ENCODE measurements around the gene KANSL1. TPM values are rescaled to one million over a fixed set of nuclear protein-coding genes. Genes with fewer than 3 reads are reported as not detected.
A peak's percentile ranks its signal among the peaks of the same experiment; 100 is the strongest.

Gene KANSL1
- total RNA-seq, 1 donor from 2014 or later, result 99.8 TPM

DNA sequence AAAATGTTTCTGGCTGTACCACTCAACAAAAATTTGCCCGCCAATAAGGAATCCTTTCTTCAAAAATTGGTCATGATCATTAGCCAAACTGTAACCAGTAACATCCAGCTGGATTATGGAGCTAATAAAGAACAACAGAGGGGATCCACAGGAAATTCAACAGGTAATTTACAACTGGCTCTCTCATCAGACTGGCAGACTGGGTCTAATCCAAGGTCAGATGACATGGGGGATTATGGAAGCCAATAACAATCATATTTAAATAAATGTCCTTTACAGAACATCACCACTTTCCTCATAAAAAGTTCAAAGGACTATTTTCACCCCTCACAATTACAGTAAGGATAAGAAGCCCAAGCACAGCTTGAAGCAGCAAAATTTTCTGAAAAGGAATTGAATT lies 66.4 kb downstream of the KANSL1 start:
- Mint-ChIP-seq H3K27ac (ENCODE audit: unreplicated experiment) (no peak overlapping the region), H3K4me3 (ENCODE audit: unreplicated experiment) (no peak overlapping the region), H3K27me3 (ENCODE audit: low read depth, unreplicated experiment) (no peaks in the 10 kb centered on the region), H3K36me3 (ENCODE audit: low read depth, unreplicated experiment) (no peaks in the 10 kb centered on the region), H3K4me1 (ENCODE audit: low read depth, unreplicated experiment) (peaks cover 42% of the 10 kb centered on the region), H3K9me3 (ENCODE audit: unreplicated experiment) (no peaks in the 10 kb centered on the region)
- DNase-seq (ENCODE audit: low read depth), result no peak
- no peak overlapping the region for H3K9ac ChIP-seq (ENCODE audit: low read length)
- peaks cover 11% of the 10 kb centered on the region for H3K4me1 ChIP-seq (ENCODE audit: insufficient read depth, low read length)
- no peak overlapping the region for H3K27ac ChIP-seq (ENCODE audit: low read depth, low read length)
- FAIRE-seq, result no peak
- TF ChIP-seq EZH2 (IDR thresholded peaks at IDR 0.05; ENCODE audit: insufficient read depth, low read length), result no peak
- TF ChIP-seq, protein P1, sequence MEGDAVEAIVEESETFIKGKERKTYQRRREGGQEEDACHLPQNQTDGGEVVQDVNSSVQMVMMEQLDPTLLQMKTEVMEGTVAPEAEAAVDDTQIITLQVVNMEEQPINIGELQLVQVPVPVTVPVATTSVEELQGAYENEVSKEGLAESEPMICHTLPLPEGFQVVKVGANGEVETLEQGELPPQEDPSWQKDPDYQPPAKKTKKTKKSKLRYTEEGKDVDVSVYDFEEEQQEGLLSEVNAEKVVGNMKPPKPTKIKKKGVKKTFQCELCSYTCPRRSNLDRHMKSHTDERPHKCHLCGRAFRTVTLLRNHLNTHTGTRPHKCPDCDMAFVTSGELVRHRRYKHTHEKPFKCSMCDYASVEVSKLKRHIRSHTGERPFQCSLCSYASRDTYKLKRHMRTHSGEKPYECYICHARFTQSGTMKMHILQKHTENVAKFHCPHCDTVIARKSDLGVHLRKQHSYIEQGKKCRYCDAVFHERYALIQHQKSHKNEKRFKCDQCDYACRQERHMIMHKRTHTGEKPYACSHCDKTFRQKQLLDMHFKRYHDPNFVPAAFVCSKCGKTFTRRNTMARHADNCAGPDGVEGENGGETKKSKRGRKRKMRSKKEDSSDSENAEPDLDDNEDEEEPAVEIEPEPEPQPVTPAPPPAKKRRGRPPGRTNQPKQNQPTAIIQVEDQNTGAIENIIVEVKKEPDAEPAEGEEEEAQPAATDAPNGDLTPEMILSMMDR (IDR thresholded peaks at IDR 0.05; ENCODE audit: insufficient read depth, low read depth, low read length), result no peak
- H3K4me3 ChIP-seq (ENCODE audit: insufficient read depth, low read depth, low read length), result no peak overlapping the region
- peaks cover 99% of the 10 kb centered on the region for H3K79me2 ChIP-seq (ENCODE audit: insufficient read depth, low read length)
- H3K9me3 ChIP-seq (ENCODE audit: insufficient read depth, low read depth, low read length), result no peaks in the 10 kb centered on the region
- no peak overlapping the region for H2AFZ ChIP-seq (ENCODE audit: low read depth, low read length)
- H3K36me3 ChIP-seq (ENCODE audit: insufficient read depth, low read length), result no peaks in the 10 kb centered on the region
- H3K27me3 ChIP-seq (ENCODE audit: insufficient read depth, low read length), result no peaks in the 10 kb centered on the region
- no peak overlapping the region for H3K4me2 ChIP-seq (ENCODE audit: low read length)
- H4K20me1 ChIP-seq (ENCODE audit: insufficient read depth, low read length), result peaks cover 95% of the 10 kb centered on the region

DNA sequence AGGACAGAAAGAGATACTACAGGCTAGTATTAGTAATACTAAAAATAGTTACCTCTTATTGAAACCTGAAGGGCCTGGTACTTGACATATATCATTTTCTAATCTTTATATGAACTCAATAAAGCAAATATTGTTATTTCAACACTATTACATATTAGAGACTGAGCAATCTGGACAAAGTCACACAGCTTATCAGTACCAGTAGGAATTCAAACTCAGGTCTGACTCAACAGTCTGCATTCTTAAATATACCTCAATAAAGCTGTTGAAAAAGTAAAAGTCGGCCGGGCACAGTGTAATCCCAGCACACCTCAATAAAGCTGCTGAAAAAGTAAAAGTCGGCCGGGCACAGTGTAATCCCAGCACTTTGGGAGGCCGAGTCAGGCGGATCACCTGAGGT lies 67.4 kb downstream of the KANSL1 start:
- H3K4me1 Mint-ChIP-seq (ENCODE audit: low read depth, unreplicated experiment), result peaks cover 50% of the 10 kb centered on the region
- no peak for TF ChIP-seq EZH2 (IDR thresholded peaks at IDR 0.05; ENCODE audit: insufficient read depth, low read length)
- TF ChIP-seq, protein P1 (IDR thresholded peaks at IDR 0.05; ENCODE audit: insufficient read depth, low read depth, low read length), result no peak
- FAIRE-seq, result no peak
- no peak overlapping the region for H3K4me2 ChIP-seq (ENCODE audit: low read length)
- no peak overlapping the region for H2AFZ ChIP-seq (ENCODE audit: low read depth, low read length)
- H3K79me2 ChIP-seq (ENCODE audit: insufficient read depth, low read length), result peaks cover 99% of the 10 kb centered on the region
- no peak overlapping the region for H3K27ac Mint-ChIP-seq (ENCODE audit: unreplicated experiment)
- H3K4me1 ChIP-seq (ENCODE audit: insufficient read depth, low read length), result peaks cover 11% of the 10 kb centered on the region
- peak; percentile 71 for DNase-seq (ENCODE audit: low read depth)
- H4K20me1 ChIP-seq (ENCODE audit: insufficient read depth, low read length), result peaks cover 95% of the 10 kb centered on the region
- H3K9me3 ChIP-seq (ENCODE audit: insufficient read depth, low read depth, low read length), result no peaks in the 10 kb centered on the region
- H3K4me3 Mint-ChIP-seq (ENCODE audit: unreplicated experiment), result no peak overlapping the region
- no peak overlapping the region for H3K9ac ChIP-seq (ENCODE audit: low read length)
- H3K36me3 ChIP-seq (ENCODE audit: insufficient read depth, low read length), result no peaks in the 10 kb centered on the region
- H3K27ac ChIP-seq (ENCODE audit: low read depth, low read length), result no peak overlapping the region
- no peaks in the 10 kb centered on the region for H3K9me3 Mint-ChIP-seq (ENCODE audit: unreplicated experiment)
- no peaks in the 10 kb centered on the region for H3K27me3 Mint-ChIP-seq (ENCODE audit: low read depth, unreplicated experiment)
- no peaks in the 10 kb centered on the region for H3K36me3 Mint-ChIP-seq (ENCODE audit: low read depth, unreplicated experiment)
- no peak overlapping the region for H3K4me3 ChIP-seq (ENCODE audit: insufficient read depth, low read depth, low read length)
- H3K27me3 ChIP-seq (ENCODE audit: insufficient read depth, low read length), result no peaks in the 10 kb centered on the region

DNA sequence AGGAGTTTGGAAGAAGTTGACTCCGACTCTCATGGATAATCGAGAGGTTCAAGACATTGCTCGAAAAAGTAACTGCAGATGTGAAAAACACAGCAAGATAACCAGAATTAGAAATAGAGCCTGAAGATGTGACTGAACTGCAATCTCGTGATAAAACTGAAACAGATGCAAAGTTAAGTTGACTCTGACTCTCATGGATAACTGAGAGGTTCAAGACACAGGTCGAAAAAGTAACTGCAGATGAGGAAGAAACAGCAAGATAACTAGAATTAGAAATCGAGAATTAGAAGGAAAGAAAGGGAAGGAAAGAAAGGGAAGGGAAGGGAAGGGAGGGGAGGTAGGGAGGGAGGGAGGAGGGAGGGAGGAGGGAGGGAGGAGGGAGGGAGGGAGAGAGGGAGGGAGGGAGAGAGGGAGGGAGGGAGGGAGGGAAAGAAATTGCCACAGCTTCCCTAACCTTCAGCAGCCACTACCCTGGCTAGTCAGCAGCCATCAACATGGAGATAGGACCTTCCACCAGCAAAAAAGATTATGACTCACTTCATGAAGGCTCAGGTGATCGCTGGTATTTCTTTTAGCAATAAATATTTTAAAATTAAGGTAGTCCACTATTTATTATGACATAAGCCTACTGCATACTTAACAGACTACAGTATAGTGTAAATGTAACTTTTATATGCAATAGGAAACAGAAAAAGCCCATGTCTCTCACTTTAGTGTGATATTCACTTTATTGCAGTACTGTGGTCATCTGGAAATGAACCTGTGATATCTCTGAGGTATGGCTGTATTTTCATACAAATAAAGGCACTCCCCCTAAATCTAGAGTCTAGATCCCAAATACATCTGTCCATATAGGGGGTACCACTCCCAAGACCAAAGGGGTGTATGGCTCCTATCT lies 68.3 kb downstream of the KANSL1 start:
- Histone ChIP-seq H3K4me3 (ENCODE audit: insufficient read depth, low read depth, low read length) (no peak overlapping the region), H3K9me3 (ENCODE audit: insufficient read depth, low read depth, low read length) (no peaks in the 10 kb centered on the region), H3K9ac (ENCODE audit: low read length) (no peak overlapping the region), H2AFZ (ENCODE audit: low read depth, low read length) (no peak overlapping the region), H3K4me1 (ENCODE audit: insufficient read depth, low read length) (peaks cover 11% of the 10 kb centered on the region), H3K4me2 (ENCODE audit: low read length) (no peak overlapping the region), H3K27ac (ENCODE audit: low read depth, low read length) (no peak overlapping the region), H3K27me3 (ENCODE audit: insufficient read depth, low read length) (no peaks in the 10 kb centered on the region), H3K36me3 (ENCODE audit: insufficient read depth, low read length) (no peaks in the 10 kb centered on the region), H3K79me2 (ENCODE audit: insufficient read depth, low read length) (peaks cover 99% of the 10 kb centered on the region), H4K20me1 (ENCODE audit: insufficient read depth, low read length) (peaks cover 95% of the 10 kb centered on the region)
- H3K27ac Mint-ChIP-seq (ENCODE audit: unreplicated experiment), result no peak overlapping the region
- no peak for TF ChIP-seq EZH2 (IDR thresholded peaks at IDR 0.05; ENCODE audit: insufficient read depth, low read length)
- H3K4me3 Mint-ChIP-seq (ENCODE audit: unreplicated experiment), result no peak overlapping the region
- FAIRE-seq (no peak), DNase-seq (ENCODE audit: low read depth) (no peak)
- no peaks in the 10 kb centered on the region for H3K9me3 Mint-ChIP-seq (ENCODE audit: unreplicated experiment)
- H3K4me1 Mint-ChIP-seq (ENCODE audit: low read depth, unreplicated experiment), result peaks cover 46% of the 10 kb centered on the region
- H3K36me3 Mint-ChIP-seq (ENCODE audit: low read depth, unreplicated experiment), result no peaks in the 10 kb centered on the region
- H3K27me3 Mint-ChIP-seq (ENCODE audit: low read depth, unreplicated experiment), result no peaks in the 10 kb centered on the region
